HG02884 (cell line): Measurements from ENCODE around the gene CRB3.
A peak's percentile ranks its signal among the peaks of the same experiment; 100 is the strongest.

Source experiments
- ATAC-seq: cut with Tn5 transposase; IDR thresholded peaks from one replicate; pipeline ENCODE4 v1.9.1; 2021; ENCODE audit warnings: mild to moderate bottlenecking, moderate library complexity; ENCODE audit not compliant: unreplicated experiment

The CRB3 gene

GRCh38 chr19:6431891-6432290, 32.2 kb upstream of the CRB3 start:
- no peak for ATAC-seq

GRCh38 chr19:6433165-6433564, 30.9 kb upstream of the CRB3 start:
- ATAC-seq: no peak

- no peak for ATAC-seq
Observed at GRCh38 chr19:6433663-6434062, 30.4 kb upstream of the CRB3 start, which contains the start of gene SLC25A41. SLC25A41 (minus strand) TSS chr19:6433763; CDS start chr19:6433693, 70 bp downstream.

- ATAC-seq: no peak
Observed at GRCh38 chr19:6439743-6440142, 24.3 kb upstream of the CRB3 start.

GRCh38 chr19:6440905-6441304, 23.2 kb upstream of the CRB3 start:
- no peak for ATAC-seq

- no peak for ATAC-seq
Observed at GRCh38 chr19:6442087-6442688, 21.9 kb upstream of the CRB3 start.

GRCh38 chr19:6443986-6444385, 20.1 kb upstream of the CRB3 start:
- ATAC-seq: no peak

GRCh38 chr19:6446452-6446851, 17.6 kb upstream of the CRB3 start:
- ATAC-seq: no peak

GRCh38 chr19:6448045-6448444, 16.0 kb upstream of the CRB3 start:
- no peak for ATAC-seq

- ATAC-seq: no peak
Observed at GRCh38 chr19:6450166-6450565, 13.9 kb upstream of the CRB3 start.

- ATAC-seq: no peak
Observed at GRCh38 chr19:6451583-6452222, 12.4 kb upstream of the CRB3 start.

GRCh38 chr19:6452223-6452614, 11.9 kb upstream of the CRB3 start:
- ATAC-seq: no peak

GRCh38 chr19:6452899-6453298, 11.2 kb upstream of the CRB3 start:
- ATAC-seq: no peak

GRCh38 chr19:6453951-6454565, 10.0 kb upstream of the CRB3 start:
- ATAC-seq: no peak

- ATAC-seq: no peak
Observed at GRCh38 chr19:6455924-6456323, 8.1 kb upstream of the CRB3 start.

GRCh38 chr19:6457958-6458694, 5.9 kb upstream of the CRB3 start:
- ATAC-seq: no peak

GRCh38 chr19:6458695-6459261, 5.3 kb upstream of the CRB3 start:
- ATAC-seq: no peak

GRCh38 chr19:6459262-6460098, 4.6 kb upstream of the CRB3 start, which contains the start of gene SLC25A23:
SLC25A23 (minus strand) TSS chr19:6459792; CDS start chr19:6459628, 164 bp downstream.
- no peak for ATAC-seq

- ATAC-seq: peak; percentile 73
Observed at GRCh38 chr19:6460099-6460884, 3.8 kb upstream of the CRB3 start.

GRCh38 chr19:6465006-6465405, 935 bp downstream of the CRB3 start:
- ATAC-seq: no peak
